Ectodermal cell (in vitro differentiated cells): ENCODE results near the gene PRKAG1.

Source experiments
- H3K27ac ChIP-seq: 2 replicates; pipeline ENCODE4 v1.7.0; 2013; ENCODE audit warnings: mild to moderate bottlenecking, low read depth, low read length; ENCODE audit not compliant: insufficient read depth, poor library complexity, severe bottlenecking
- H3K27me3 ChIP-seq: 2 replicates; pipeline ENCODE4 v1.7.0; 2013; ENCODE audit warnings: mild to moderate bottlenecking, low read length; ENCODE audit not compliant: insufficient read depth, control insufficient read depth, poor library complexity, severe bottlenecking
- H3K36me3 ChIP-seq: one replicate; pipeline ENCODE4 v1.7.0; 2013; ENCODE audit warnings: low read length; ENCODE audit not compliant: control insufficient read depth, insufficient read depth
- H3K4me1 ChIP-seq: one replicate; pipeline ENCODE4 v1.7.0; 2013; ENCODE audit warnings: low read length; ENCODE audit not compliant: control insufficient read depth, insufficient read depth
- H3K4me3 ChIP-seq: 2 replicates; pipeline ENCODE4 v1.7.0; 2013; ENCODE audit warnings: low read depth, low read length, control low read depth; ENCODE audit not compliant: insufficient read depth
- H3K9me3 ChIP-seq: 2 replicates; pipeline ENCODE4 v1.7.0; 2013; ENCODE audit warnings: mild to moderate bottlenecking, low read length, moderate library complexity; ENCODE audit not compliant: control insufficient read depth
- WGBS, 2 experiments: methylation state at CpG; one replicate each; pipeline ENCODE4 v1.1.7; 2013; ENCODE audit warnings: missing lambda C conversion rate in 2 of 2; 5-methylcytosine and 5-hydroxymethylcytosine counted together

Gene PRKAG1

DNA sequence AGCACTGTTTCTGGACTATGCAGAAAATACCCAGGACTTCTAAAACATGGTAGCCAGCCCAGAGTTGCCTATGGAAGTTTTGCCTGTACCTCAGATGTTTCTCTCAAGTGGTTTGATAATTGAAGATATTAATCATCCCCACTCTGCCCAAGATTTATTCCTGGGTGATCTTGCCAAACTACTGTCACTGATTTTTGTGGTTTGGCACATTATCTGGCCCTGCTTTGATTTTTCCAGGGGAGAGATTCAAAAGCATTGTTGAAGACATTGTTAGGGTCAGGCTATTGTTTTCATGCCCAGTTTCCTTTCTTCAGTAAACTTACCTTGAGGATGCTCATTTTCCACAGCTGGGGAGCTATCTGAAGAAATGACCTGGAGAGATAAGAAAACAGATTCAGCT is 5.8 kb downstream of the PRKAG1 start:
- Histone ChIP-seq H3K27ac (no peak overlapping the region), H3K27me3 (no peaks in the 10 kb centered on the region), H3K4me1 (peaks cover 4% of the 10 kb centered on the region), H3K9me3 (no peaks in the 10 kb centered on the region), H3K4me3 (no peak overlapping the region), H3K36me3 (peaks cover 6% of the 10 kb centered on the region)

DNA sequence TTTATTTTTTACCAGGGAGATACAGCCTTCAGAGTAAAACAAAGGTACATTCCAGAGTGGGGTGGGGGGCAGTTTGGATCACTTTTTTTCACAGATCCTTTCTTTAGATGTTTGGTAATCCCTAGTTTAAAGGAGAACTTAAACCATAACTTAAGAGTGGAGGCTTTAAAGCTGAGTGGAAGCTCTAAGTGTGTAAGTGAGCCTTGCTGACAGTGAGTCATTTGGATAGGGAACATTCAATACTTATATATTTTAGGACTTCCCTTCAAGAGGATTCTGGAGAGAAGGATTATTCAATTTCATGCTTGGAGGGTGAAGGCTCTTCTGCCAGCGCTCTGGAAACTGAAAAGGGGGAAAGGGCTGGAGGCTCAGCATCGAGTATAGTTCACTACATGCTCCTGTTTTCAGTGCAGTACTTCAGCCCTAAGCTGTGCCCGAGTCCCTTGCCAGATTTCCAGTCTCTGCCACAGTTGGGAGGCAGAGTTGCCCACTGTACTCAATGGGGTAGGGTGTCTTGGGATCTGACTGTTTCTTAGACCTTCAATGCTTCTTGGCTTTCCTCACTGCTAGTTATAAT is 8.4 kb downstream of the PRKAG1 start:
- no peak overlapping the region for H3K4me3 ChIP-seq
- H3K36me3 ChIP-seq = peaks cover 6% of the 10 kb centered on the region
- no peaks in the 10 kb centered on the region for H3K9me3 ChIP-seq
- no peaks in the 10 kb centered on the region for H3K4me1 ChIP-seq
- H3K27ac ChIP-seq = no peak overlapping the region
- no peaks in the 10 kb centered on the region for H3K27me3 ChIP-seq
- WGBS, 2 experiments = 88 to 90% methylated on average over 3 of the region's 3 CpGs

DNA sequence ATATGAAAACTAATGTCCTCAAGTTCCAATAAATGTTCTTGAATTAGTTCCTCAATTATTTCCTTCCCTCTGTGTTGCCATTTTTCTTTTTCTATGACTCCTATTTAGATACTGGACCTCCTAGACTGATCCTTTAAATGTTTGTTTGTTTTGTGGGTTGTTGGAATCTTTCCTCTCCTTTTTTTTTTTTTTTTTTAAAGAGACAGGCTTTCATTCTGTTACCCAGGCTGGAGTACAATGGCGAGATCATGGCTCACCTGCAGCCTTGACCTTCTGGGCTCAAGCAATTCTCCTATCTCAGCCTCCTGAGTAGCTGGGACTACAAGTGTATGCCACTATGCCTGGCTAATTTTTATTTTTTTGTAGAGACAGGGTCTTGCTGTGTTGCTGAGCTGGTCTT is 9.6 kb downstream of the PRKAG1 start:
- 76 to 96% methylated on average over 1 of the region's 1 CpG for WGBS, 2 experiments
- H3K36me3 ChIP-seq = peaks cover 6% of the 10 kb centered on the region

DNA sequence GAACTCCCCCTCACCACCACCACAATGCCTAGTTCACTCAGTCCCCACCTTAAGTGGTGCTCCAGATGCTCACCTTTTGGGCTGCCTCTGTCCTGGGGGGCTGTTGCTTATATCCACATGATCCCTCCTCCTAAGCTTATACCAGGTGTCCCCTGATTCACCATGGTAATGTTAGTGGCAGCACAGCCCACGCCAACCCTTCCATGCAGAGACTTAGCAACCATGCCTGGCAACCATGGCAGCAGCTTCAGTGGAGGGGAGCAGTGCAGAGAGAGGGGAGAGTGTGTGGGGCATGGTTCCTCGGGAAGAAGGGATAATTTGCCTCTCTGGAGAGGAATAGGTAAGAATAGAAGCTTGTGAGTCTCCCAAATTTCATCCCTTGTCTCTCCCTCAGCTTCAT is 18.2 kb downstream of the PRKAG1 start:
- peaks cover 26% of the 10 kb centered on the region for H3K4me1 ChIP-seq
- no peak overlapping the region for H3K27ac ChIP-seq
- peaks cover 53% of the 10 kb centered on the region for H3K27me3 ChIP-seq

More for the DNA sequence above, 9.6 kb downstream of the PRKAG1 start:
- no peak overlapping the region for H3K27ac ChIP-seq
- H3K9me3 ChIP-seq = no peaks in the 10 kb centered on the region
- H3K4me1 ChIP-seq = no peaks in the 10 kb centered on the region
- H3K27me3 ChIP-seq = no peaks in the 10 kb centered on the region
- no peak overlapping the region for H3K4me3 ChIP-seq

GRCh38 chr12:48999371-49000131 is 19.0 kb downstream of the PRKAG1 start, which contains the start of gene DDN:
Gene DDN (minus strand): TSS chr12:48999375. CDS start chr12:48999287, 88 bp downstream.
- peaks cover 61% of the 10 kb centered on the region for H3K27me3 ChIP-seq
- WGBS, 2 experiments = 2 to 4% methylated on average over 30 of the region's 30 CpGs
- peaks cover 27% of the 10 kb centered on the region for H3K4me1 ChIP-seq
- H3K27ac ChIP-seq = no peak within 1 kb of the TSS
- H3K4me3 ChIP-seq = peak within 1 kb of the TSS; percentile 58
- H3K9me3 ChIP-seq = no peaks in the 10 kb centered on the region
- H3K36me3 ChIP-seq = no peaks in the 10 kb centered on the region

More for the DNA sequence above, 18.2 kb downstream of the PRKAG1 start:
- H3K36me3 ChIP-seq = no peaks in the 10 kb centered on the region
- no peak overlapping the region for H3K4me3 ChIP-seq
- 71 to 86% methylated on average over 2 of the region's 2 CpGs for WGBS, 2 experiments
- H3K9me3 ChIP-seq = no peaks in the 10 kb centered on the region

DNA sequence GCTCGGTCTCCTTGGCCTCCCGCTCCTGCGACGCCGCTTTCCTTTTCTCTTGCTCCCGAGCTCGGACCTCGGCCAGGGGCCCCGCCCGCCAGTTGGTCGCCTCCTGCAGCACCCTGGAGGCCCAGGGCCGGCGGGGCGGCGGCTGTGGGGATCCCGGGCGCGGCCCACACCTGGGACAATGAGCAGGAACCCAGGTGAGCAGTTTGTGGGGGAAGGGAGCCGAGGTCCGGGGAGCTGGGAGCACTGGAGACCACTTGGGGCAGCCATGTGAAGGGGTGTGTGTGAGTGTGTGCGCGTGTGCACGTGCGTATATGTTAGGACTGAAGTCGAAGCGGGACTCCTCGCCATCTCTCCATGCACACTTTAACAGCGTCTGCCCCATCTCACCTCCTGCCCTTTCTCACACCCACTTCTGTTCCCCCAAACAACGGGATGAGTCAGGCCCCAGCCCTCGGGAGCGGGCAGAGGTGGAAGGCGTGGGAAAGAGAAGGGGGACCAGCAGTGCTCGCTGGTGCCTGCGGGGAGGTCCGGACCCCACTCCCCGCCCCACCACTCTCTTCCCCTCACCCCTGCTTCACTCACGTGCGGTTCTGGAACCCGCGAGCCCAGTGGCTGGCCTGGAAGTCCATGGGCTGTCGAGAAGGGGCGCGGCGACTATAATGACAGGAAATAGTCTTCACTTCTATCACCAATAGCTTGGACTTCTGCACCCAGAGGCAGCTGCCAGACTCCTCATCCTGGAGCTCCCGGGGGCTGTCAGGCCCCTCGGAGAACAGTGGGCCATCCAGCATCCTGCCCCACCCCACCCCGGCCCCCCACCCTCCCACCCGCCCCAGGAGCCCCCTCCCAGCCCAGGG is 19.9 kb downstream of the PRKAG1 start:
- H3K4me3 ChIP-seq = peak overlapping the region; percentile 58
- H3K4me1 ChIP-seq = peaks cover 30% of the 10 kb centered on the region
- no peaks in the 10 kb centered on the region for H3K36me3 ChIP-seq
- WGBS, 2 experiments = 1 to 2% methylated on average over 44 to 45 of the region's 48 CpGs
- peaks cover 70% of the 10 kb centered on the region for H3K27me3 ChIP-seq
- no peaks in the 10 kb centered on the region for H3K9me3 ChIP-seq
- no peak overlapping the region for H3K27ac ChIP-seq

DNA sequence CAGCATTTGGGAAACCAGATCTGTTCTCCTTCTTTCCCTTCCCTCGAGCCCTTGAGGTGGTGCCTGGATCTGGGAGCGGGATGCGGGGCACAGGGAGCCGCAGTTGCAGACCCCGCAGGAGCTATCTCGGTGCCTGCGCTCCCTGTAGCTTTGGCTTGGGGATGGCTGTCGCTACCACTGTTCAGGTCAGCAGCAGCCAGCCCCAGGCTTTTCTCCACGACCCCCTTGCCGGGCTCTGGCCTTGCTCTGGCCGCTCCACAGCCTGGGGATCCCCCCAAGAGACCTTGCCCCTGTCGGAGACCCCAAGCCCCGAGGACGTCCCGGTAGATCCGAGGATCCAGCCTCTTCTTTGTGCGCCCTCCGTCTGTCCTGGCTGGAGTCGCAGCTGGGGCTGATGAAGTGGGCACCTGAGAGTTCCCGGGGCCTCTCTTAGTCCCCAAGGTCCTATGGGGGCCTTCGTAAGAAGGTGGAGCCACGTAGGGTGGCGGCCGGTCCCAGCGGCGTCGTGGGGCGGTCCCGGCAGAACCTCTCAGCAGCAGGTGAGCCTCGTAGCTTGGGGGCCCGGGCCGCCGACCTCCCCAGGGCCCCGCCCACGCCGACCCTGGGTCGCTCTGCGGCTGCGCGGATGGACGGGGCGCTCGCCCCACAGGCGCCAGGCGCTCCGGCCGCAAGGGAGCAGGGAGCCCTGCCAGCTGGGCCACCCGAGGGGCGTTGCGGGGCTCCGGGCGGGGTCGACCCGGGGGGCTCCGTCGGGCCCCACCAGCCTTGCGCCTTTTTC is 20.7 kb downstream of the PRKAG1 start:
- WGBS, 2 experiments = 1% methylated on average over 57 of the region's 57 CpGs
- Histone ChIP-seq H3K27me3 (peaks cover 78% of the 10 kb centered on the region), H3K4me3 (peak overlapping the region; percentile 58), H3K4me1 (peaks cover 30% of the 10 kb centered on the region), H3K9me3 (no peaks in the 10 kb centered on the region), H3K36me3 (no peaks in the 10 kb centered on the region), H3K27ac (no peak overlapping the region)

DNA sequence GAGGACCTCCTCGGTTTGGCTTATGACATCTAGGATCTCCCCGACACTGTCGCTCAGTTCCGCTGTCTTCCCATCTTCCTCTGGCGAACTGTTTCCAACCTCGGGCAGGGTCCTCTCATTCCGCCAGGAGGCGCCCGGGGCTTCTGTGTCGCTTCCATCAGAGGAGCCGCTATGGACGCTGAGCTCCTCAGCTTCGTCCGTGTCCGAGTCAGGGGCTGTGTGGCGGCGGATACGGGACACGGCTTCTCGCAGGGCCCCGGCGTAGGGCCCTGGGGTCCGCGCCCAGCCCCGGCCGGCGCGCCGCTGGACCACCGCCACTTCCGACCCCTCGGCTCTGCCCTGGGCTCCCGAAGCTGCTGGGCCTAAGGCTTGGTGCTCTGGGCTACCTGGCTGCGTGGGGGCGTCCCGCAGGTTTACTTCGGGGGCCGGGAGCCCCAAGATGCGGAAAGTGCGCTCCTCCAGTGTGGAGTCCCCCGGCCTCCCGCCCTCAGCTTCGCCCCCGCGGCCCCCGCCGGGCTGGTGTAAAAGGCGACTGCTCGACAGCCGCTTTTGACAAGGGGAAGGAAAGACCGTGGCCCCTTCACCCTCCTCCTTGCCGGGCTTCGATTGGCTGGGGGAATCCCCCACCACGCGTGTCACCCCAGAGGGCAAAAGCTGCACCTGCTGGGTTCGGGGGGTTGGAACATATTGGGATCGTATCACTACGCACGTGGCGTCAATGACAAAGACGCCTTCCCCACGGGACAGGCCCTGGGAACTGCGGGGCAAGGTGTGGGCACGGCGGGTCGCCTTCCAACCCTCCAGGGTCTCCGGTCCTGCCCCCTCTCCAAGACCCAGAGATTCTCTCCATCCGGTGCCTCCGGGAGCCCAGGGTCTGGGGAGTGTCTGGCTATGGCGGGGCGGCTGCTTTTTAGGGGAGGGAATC is 21.5 kb downstream of the PRKAG1 start:
- Histone ChIP-seq H3K4me3 (peak overlapping the region; percentile 58), H3K9me3 (no peaks in the 10 kb centered on the region), H3K36me3 (no peaks in the 10 kb centered on the region), H3K27ac (no peak overlapping the region), H3K27me3 (peaks cover 84% of the 10 kb centered on the region), H3K4me1 (peaks cover 30% of the 10 kb centered on the region)
- WGBS, 2 experiments = 3% methylated on average over 71 of the region's 71 CpGs
